GM23338 (cell line): ENCODE results near the gene RPS19BP1. TPM values are rescaled to one million over a fixed set of nuclear protein-coding genes. Genes with fewer than 3 reads are reported as not detected.
A peak's percentile ranks its signal among the peaks of the same experiment; 100 is the strongest.

Source experiments
- ATAC-seq: fragments of 200-7000 bp; cut with Tn5 transposase; 3 replicates; pipeline ENCODE4 v1.9.1; 2020
- DNase-seq: peaks from one replicate; pipeline ENCODE4 v3.0.0-alpha.2; 2015; ENCODE audit warnings: low spot score
- H2AFZ ChIP-seq: fragments of 200-600 bp; sonication (generic); 2 replicates; pipeline ENCODE4 v1.8.0; 2016; ENCODE audit warnings: antibody characterized with exemption, mild to moderate bottlenecking, moderate library complexity
- H3F3A ChIP-seq: fragments of 200-600 bp; sonication (generic); replicated peaks from 2 replicates; pipeline ENCODE4 v1.8.0; 2017; ENCODE audit warnings: antibody characterized with exemption, mixed run types, low read depth
- H3K27ac ChIP-seq: fragments of 200-600 bp; sonication (generic); 2 replicates; pipeline ENCODE4 v1.6.1; 2016; ENCODE audit warnings: low read depth
- H3K27me3 ChIP-seq: fragments of 200-600 bp; sonication (generic); 2 replicates; pipeline ENCODE4 v1.8.0; 2016; ENCODE audit warnings: mild to moderate bottlenecking, mixed run types, moderate library complexity; ENCODE audit not compliant: insufficient read depth
- H3K36me3 ChIP-seq: fragments of 200-600 bp; sonication (generic); 2 replicates; pipeline ENCODE4 v1.8.0; 2016; ENCODE audit warnings: mild to moderate bottlenecking; ENCODE audit not compliant: insufficient read depth
- H3K4me1 ChIP-seq: fragments of 200-600 bp; sonication (generic); 2 replicates; pipeline ENCODE4 v1.8.0; 2016; ENCODE audit warnings: mild to moderate bottlenecking, moderate library complexity; ENCODE audit not compliant: insufficient read depth
- H3K4me2 ChIP-seq: fragments of 200-600 bp; sonication (generic); 2 replicates; pipeline ENCODE4 v1.7.1; 2017; ENCODE audit warnings: mixed run types
- H3K4me3 ChIP-seq: fragments of 200-600 bp; sonication (generic); 2 replicates; pipeline ENCODE4 v1.6.1; 2016; ENCODE audit warnings: mixed run types
- H3K79me2 ChIP-seq: fragments of 200-600 bp; sonication (generic); replicated peaks from 2 replicates; pipeline ENCODE4 v1.8.0; 2017; ENCODE audit warnings: mild to moderate bottlenecking; ENCODE audit not compliant: insufficient read depth
- H3K9me2 ChIP-seq: fragments of 200-600 bp; sonication (generic); 2 replicates; pipeline ENCODE4 v1.8.0; 2017; ENCODE audit not compliant: insufficient read depth
- H4K20me1 ChIP-seq: fragments of 200-600 bp; sonication (generic); replicated peaks from 2 replicates; pipeline ENCODE4 v1.8.0; 2017; ENCODE audit warnings: mild to moderate bottlenecking; ENCODE audit not compliant: insufficient read depth
- H3K27ac Mint-ChIP-seq: 2 replicates; pipeline ENCODE4 v1.8.0; 2020; ENCODE audit warnings: inconsistent platforms, mild to moderate bottlenecking, moderate library complexity, mixed read lengths
- H3K27me3 Mint-ChIP-seq: 3 replicates; pipeline ENCODE4 v1.8.0; 2022; ENCODE audit warnings: low read depth, mild to moderate bottlenecking, moderate library complexity, mixed read lengths, inconsistent platforms; ENCODE audit not compliant: insufficient read depth, poor library complexity
- H3K36me3 Mint-ChIP-seq: 3 replicates; pipeline ENCODE4 v1.8.0; 2021; ENCODE audit warnings: low read depth, mild to moderate bottlenecking, inconsistent platforms, moderate library complexity, mixed read lengths
- H3K4me1 Mint-ChIP-seq: 3 replicates; pipeline ENCODE4 v1.8.0; 2020; ENCODE audit warnings: mild to moderate bottlenecking, inconsistent platforms, mixed read lengths
- H3K4me3 Mint-ChIP-seq: 3 replicates; pipeline ENCODE4 v1.8.0; 2021; ENCODE audit warnings: moderate library complexity, mild to moderate bottlenecking, inconsistent platforms, mixed read lengths
- H3K9me3 Mint-ChIP-seq: 3 replicates; pipeline ENCODE4 v1.8.0; 2020; ENCODE audit warnings: moderate library complexity, mild to moderate bottlenecking, inconsistent platforms, mixed read lengths
- CREB1 ChIP-seq: fragments of 250-450 bp; sonication (Bioruptor Pico); IDR thresholded peaks from 2 replicates; pipeline ENCODE4 v1.5.0; 2020; ENCODE audit warnings: low read depth, mild to moderate bottlenecking, moderate library complexity
- EZH2phosphoT487 ChIP-seq: fragments of 200-600 bp; sonication (generic); IDR thresholded peaks from one replicate; pipeline ENCODE4 v1.8.1; 2018; ENCODE audit warnings: antibody characterized with exemption; ENCODE audit not compliant: unreplicated experiment
- JUNB ChIP-seq: IDR thresholded peaks from one replicate; pipeline ENCODE4 v1.6.1; 2016; ENCODE audit warnings: antibody characterized with exemption; ENCODE audit not compliant: unreplicated experiment
- NANOG ChIP-seq: IDR thresholded peaks from 2 replicates; pipeline ENCODE4 v1.6.1; 2016; ENCODE audit warnings: antibody characterized with exemption, borderline replicate concordance
- POLR2AphosphoS5 ChIP-seq: IDR thresholded peaks from 2 replicates; pipeline ENCODE4 v1.6.1; 2016; ENCODE audit warnings: antibody characterized with exemption, low read depth
- ZNF331 ChIP-seq: fragments of 250-450 bp; sonication (Bioruptor Pico); IDR thresholded peaks from 2 replicates; pipeline ENCODE4 v1.5.0; 2020; ENCODE audit warnings: low read depth, mild to moderate bottlenecking, moderate library complexity
- long read RNA-seq: library from polyadenylated mRNA; unstranded; transcript quantifications from one replicate; pipeline ENCODE4 v2.0.0, GENCODE V29; 2020; ENCODE audit not compliant: unreplicated experiment
- polyA plus RNA-seq: library from polyadenylated mRNA; unstranded; fragments of >200 nt; fragmentation: Nextera tagmentation; extraction: Ambion mirVana; gene quantifications from 2 replicates; pipeline ENCODE4 v1.2.1, GENCODE V29; 2016
- total RNA-seq: library from RNA; depleted of rRNA; stranded (reverse); fragments of >200 nt; shearing (Covaris generic); gene quantifications from 2 replicates; pipeline ENCODE4 v1.2.3, GENCODE V29; 2014; rRNA removed
- TF ChIP-seq, protein P1 (sequence below): IDR thresholded peaks from one replicate; pipeline ENCODE4 v1.6.1; 2018; ENCODE audit warnings: antibody characterized with exemption; ENCODE audit not compliant: unreplicated experiment
- TF ChIP-seq, protein P2 (sequence below): IDR thresholded peaks from 2 replicates; pipeline ENCODE4 v1.6.1; 2016; ENCODE audit warnings: antibody characterized with exemption
- TF ChIP-seq, protein P3 (sequence below): fragments of 250-450 bp; sonication (Bioruptor Pico); IDR thresholded peaks from 2 replicates; pipeline ENCODE4 v1.5.0; 2020; ENCODE audit warnings: mild to moderate bottlenecking, moderate library complexity

RPS19BP1 gene, protein sequence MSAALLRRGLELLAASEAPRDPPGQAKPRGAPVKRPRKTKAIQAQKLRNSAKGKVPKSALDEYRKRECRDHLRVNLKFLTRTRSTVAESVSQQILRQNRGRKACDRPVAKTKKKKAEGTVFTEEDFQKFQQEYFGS
- total RNA-seq (153 and 169 TPM in 2 replicates), polyA plus RNA-seq (215 and 216 TPM in 2 replicates)
- long read RNA-seq, transcript RPS19BP1-201 (4 exons, 927 nt), result major isoform, 99 of 112 reads
- long read RNA-seq, transcript RPS19BP1-203 (3 exons, 852 nt), result minor isoform, 7 of 112 reads
- long read RNA-seq, partial matches to known transcripts, result 0 of 112 reads
- long read RNA-seq, other reads (novel, unspliced or antisense), result 4 of 112 reads

DNA sequence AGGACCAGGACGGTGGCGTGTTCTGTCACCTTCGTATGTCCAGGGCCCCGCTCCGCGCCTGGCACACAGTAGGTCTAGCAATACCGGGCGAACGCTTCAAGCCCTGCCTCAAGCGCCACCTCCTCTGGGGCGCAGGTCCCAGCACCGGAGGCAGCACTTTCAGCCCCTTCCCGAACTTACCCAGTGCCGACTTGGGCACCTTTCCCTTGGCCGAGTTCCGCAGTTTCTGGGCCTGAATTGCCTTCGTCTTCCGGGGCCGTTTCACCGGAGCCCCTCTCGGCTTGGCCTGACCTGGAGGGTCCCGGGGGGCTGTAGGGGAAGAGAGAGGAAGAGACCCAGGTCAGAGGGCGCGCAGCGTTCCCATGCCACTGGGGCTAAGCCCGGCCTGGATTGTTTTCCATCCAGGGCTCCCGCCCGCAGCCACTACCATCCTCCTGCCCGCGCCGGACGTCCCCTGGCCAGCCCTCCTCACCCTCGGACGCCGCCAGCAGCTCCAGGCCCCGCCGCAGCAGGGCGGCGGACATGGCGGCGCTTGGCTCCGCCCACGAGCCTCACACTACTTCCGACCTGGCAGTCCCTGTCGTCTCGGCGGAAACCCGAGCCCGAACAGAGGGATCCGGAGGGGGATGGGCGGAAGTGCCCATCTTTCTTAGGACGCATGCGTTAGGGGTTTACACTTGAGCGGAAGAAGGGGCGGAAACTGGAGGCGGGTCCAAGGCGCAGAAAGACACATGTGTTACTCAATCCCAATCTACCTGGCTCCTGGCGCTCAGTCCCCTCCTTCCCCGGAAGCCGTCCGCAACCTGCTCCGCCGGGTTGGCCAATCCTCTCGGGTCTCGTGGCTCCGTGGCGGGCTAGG is at the start of gene RPS19BP1:
Gene RPS19BP1, minus strand, starts transcription at position 534 of the 859 bp plus-strand sequence. Its CDS starts 10 bp downstream, at position 524.
- peaks cover 35% of the 10 kb centered on the region for H3K27me3 Mint-ChIP-seq
- Histone ChIP-seq H3K9me2 (no peaks in the 10 kb centered on the region), H3K4me1 (peaks cover 52% of the 10 kb centered on the region), H3K4me2 (peak within 1 kb of the TSS; percentile 96), H3K27me3 (no peaks in the 10 kb centered on the region), H3K36me3 (peaks cover 10% of the 10 kb centered on the region), H2AFZ (0 out of 2 replicates have a peak within 1 kb of the TSS, but pooled peaks have one; percentile 19), H3F3A (peaks cover 32% of the 10 kb centered on the region), H4K20me1 (peaks cover 32% of the 10 kb centered on the region), H3K79me2 (peaks cover 21% of the 10 kb centered on the region), H3K4me3 (peak within 1 kb of the TSS; percentile 77), H3K27ac (peak within 1 kb of the TSS; percentile 74)
- TF ChIP-seq JUNB (peak; percentile 7), NANOG (no peak), EZH2phosphoT487 (no peak), ZNF331 (no peak), POLR2AphosphoS5 (peak; percentile 92), CREB1 (CRISPR knock-in tag) (peak; percentile 57)
- TF ChIP-seq, protein P1, sequence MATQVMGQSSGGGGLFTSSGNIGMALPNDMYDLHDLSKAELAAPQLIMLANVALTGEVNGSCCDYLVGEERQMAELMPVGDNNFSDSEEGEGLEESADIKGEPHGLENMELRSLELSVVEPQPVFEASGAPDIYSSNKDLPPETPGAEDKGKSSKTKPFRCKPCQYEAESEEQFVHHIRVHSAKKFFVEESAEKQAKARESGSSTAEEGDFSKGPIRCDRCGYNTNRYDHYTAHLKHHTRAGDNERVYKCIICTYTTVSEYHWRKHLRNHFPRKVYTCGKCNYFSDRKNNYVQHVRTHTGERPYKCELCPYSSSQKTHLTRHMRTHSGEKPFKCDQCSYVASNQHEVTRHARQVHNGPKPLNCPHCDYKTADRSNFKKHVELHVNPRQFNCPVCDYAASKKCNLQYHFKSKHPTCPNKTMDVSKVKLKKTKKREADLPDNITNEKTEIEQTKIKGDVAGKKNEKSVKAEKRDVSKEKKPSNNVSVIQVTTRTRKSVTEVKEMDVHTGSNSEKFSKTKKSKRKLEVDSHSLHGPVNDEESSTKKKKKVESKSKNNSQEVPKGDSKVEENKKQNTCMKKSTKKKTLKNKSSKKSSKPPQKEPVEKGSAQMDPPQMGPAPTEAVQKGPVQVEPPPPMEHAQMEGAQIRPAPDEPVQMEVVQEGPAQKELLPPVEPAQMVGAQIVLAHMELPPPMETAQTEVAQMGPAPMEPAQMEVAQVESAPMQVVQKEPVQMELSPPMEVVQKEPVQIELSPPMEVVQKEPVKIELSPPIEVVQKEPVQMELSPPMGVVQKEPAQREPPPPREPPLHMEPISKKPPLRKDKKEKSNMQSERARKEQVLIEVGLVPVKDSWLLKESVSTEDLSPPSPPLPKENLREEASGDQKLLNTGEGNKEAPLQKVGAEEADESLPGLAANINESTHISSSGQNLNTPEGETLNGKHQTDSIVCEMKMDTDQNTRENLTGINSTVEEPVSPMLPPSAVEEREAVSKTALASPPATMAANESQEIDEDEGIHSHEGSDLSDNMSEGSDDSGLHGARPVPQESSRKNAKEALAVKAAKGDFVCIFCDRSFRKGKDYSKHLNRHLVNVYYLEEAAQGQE, result no peak
- TF ChIP-seq, protein P2, sequence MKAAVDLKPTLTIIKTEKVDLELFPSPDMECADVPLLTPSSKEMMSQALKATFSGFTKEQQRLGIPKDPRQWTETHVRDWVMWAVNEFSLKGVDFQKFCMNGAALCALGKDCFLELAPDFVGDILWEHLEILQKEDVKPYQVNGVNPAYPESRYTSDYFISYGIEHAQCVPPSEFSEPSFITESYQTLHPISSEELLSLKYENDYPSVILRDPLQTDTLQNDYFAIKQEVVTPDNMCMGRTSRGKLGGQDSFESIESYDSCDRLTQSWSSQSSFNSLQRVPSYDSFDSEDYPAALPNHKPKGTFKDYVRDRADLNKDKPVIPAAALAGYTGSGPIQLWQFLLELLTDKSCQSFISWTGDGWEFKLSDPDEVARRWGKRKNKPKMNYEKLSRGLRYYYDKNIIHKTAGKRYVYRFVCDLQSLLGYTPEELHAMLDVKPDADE, result peak; percentile 80
- TF ChIP-seq, protein P3, sequence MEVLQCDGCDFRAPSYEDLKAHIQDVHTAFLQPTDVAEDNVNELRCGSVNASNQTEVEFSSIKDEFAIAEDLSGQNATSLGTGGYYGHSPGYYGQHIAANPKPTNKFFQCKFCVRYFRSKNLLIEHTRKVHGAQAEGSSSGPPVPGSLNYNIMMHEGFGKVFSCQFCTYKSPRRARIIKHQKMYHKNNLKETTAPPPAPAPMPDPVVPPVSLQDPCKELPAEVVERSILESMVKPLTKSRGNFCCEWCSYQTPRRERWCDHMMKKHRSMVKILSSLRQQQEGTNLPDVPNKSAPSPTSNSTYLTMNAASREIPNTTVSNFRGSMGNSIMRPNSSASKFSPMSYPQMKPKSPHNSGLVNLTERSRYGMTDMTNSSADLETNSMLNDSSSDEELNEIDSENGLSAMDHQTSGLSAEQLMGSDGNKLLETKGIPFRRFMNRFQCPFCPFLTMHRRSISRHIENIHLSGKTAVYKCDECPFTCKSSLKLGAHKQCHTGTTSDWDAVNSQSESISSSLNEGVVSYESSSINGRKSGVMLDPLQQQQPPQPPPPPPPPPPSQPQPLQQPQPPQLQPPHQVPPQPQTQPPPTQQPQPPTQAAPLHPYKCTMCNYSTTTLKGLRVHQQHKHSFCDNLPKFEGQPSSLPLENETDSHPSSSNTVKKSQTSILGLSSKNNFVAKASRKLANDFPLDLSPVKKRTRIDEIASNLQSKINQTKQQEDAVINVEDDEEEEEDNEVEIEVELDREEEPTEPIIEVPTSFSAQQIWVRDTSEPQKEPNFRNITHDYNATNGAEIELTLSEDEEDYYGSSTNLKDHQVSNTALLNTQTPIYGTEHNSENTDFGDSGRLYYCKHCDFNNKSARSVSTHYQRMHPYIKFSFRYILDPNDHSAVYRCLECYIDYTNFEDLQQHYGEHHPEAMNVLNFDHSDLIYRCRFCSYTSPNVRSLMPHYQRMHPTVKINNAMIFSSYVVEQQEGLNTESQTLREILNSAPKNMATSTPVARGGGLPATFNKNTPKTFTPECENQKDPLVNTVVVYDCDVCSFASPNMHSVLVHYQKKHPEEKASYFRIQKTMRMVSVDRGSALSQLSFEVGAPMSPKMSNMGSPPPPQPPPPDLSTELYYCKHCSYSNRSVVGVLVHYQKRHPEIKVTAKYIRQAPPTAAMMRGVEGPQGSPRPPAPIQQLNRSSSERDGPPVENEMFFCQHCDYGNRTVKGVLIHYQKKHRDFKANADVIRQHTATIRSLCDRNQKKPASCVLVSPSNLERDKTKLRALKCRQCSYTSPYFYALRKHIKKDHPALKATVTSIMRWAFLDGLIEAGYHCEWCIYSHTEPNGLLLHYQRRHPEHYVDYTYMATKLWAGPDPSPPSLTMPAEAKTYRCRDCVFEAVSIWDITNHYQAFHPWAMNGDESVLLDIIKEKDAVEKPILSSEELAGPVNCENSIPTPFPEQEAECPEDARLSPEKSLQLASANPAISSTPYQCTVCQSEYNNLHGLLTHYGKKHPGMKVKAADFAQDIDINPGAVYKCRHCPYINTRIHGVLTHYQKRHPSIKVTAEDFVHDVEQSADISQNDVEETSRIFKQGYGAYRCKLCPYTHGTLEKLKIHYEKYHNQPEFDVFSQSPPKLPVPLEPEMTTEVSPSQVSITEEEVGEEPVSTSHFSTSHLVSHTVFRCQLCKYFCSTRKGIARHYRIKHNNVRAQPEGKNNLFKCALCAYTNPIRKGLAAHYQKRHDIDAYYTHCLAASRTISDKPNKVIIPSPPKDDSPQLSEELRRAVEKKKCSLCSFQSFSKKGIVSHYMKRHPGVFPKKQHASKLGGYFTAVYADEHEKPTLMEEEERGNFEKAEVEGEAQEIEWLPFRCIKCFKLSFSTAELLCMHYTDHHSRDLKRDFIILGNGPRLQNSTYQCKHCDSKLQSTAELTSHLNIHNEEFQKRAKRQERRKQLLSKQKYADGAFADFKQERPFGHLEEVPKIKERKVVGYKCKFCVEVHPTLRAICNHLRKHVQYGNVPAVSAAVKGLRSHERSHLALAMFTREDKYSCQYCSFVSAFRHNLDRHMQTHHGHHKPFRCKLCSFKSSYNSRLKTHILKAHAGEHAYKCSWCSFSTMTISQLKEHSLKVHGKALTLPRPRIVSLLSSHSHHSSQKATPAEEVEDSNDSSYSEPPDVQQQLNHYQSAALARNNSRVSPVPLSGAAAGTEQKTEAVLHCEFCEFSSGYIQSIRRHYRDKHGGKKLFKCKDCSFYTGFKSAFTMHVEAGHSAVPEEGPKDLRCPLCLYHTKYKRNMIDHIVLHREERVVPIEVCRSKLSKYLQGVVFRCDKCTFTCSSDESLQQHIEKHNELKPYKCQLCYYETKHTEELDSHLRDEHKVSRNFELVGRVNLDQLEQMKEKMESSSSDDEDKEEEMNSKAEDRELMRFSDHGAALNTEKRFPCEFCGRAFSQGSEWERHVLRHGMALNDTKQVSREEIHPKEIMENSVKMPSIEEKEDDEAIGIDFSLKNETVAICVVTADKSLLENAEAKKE (CRISPR knock-in tag), result no peak
- H3K36me3 Mint-ChIP-seq, result peaks cover 33% of the 10 kb centered on the region
- H3K9me3 Mint-ChIP-seq, result no peaks in the 10 kb centered on the region
- peaks cover 63% of the 10 kb centered on the region for H3K4me1 Mint-ChIP-seq
- H3K27ac Mint-ChIP-seq, result peak within 1 kb of the TSS; percentile 86
- H3K4me3 Mint-ChIP-seq, result peak within 1 kb of the TSS; percentile 89
- ATAC-seq (peak; percentile 67), DNase-seq (peak; percentile 100)
